Measurements from ENCODE around the gene GRHL3. TPM values are rescaled to one million over a fixed set of nuclear protein-coding genes. Genes with fewer than 3 reads are reported as not detected.

Gene GRHL3
- total and polyA plus RNA-seq, 4 donors = 0.07 to 0.09 (median 0.09) TPM

DNA sequence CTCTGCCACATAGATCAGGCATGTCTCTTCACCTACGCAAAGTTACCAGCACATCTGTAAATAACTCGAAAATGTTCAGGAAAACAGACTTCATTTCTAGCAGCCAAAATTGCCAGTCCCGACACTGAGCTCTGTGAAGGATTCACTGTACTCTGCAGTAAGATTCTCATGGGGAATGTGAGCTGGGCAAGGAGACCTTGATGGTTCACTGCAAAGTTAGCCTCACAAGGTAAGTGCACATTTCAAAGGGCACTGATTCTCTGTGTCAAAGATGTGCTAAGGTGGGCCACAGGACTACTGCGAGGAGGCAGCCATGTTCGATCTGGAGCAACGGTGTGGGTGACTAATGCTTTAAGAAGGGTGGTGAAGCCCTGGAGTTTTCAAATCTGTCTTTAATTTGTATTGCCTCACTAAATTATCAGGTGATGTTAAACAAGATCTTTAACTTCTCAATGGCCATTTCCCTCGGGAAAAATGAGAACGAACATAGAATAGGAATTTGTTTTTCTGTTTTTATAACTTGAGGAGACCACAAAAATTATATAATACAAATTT, 69.3 kb downstream of the GRHL3 start:
- no peak for TF ChIP-seq HNF4A (conservative IDR thresholded peaks at IDR 0.05)
- no peak for TF ChIP-seq YY1 (IDR thresholded peaks at IDR 0.05)
- no peak for TF ChIP-seq RAD21 (IDR thresholded peaks at IDR 0.05)
- TF ChIP-seq GABPA (IDR thresholded peaks at IDR 0.05 in 1 of 2, conservative IDR thresholded peaks at IDR 0.05 in 1 of 2) = no peak
- no peak for TF ChIP-seq FOXA1 (IDR thresholded peaks at IDR 0.05)
- TF ChIP-seq NR2F2 (IDR thresholded peaks at IDR 0.05) = no peak
- no peak for TF ChIP-seq SP1 (IDR thresholded peaks at IDR 0.05)
- no peak for TF ChIP-seq FOXA2 (IDR thresholded peaks at IDR 0.05)
- TF ChIP-seq, protein P1, sequence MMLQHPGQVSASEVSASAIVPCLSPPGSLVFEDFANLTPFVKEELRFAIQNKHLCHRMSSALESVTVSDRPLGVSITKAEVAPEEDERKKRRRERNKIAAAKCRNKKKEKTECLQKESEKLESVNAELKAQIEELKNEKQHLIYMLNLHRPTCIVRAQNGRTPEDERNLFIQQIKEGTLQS (IDR thresholded peaks at IDR 0.05) = no peak
- TF ChIP-seq TAF1 (conservative IDR thresholded peaks at IDR 0.05) = no peak
- Histone ChIP-seq H3K4me1 (ENCODE audit: control insufficient read depth in 4 of 4, insufficient read depth in 4 of 4, low read length in 3 of 4) (peaks cover 2 to 42% (median 42%) of the 10 kb centered on the region in 4 donors), H3K27ac (ENCODE audit: low read depth in 1 of 2, low read length in 2 of 2) (peak overlapping the region; percentile 19 to 60)

DNA sequence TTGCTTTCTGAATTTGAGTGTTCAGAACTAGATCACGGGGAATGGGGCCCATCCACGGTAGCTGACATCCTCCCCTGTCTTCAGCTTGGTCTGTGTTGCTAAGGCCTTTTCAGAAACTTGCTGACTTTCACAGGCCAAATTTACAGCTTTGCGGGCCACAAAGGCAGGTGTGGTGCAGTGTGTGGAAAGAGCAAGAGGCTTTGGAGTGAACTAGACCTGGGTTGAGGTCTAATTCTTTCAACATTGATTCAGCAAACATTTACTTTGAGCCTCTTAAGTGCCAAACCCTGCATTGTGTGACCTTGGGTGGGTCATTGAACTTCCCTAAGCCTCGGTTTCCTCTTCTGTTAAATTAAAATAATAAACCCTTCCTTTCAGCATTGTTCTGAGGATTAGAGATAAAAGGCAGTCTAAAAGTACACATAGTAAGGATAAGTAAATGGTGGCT, 70.1 kb downstream of the GRHL3 start:
- Histone ChIP-seq H3K27me3 (ENCODE audit: control insufficient read depth in 4 of 4, insufficient read depth in 4 of 4, low read length in 3 of 4) (no peaks in the 10 kb centered on the region), H3K36me3 (ENCODE audit: control insufficient read depth in 4 of 4, insufficient read depth in 3 of 4, low read depth in 1 of 4, low read length in 3 of 4) (no peaks in the 10 kb centered on the region), H3K9me3 (ENCODE audit: control insufficient read depth in 4 of 4, low read length in 3 of 4) (no peaks in the 10 kb centered on the region), H3K9ac (ENCODE audit: low read depth in 1 of 2, low read length in 2 of 2) (no peak overlapping the region), H3K27ac (ENCODE audit: low read depth in 1 of 2, low read length in 2 of 2) (peak overlapping the region in 1 of 2 donors; percentile 28), H3K4me1 (ENCODE audit: control insufficient read depth in 4 of 4, insufficient read depth in 4 of 4, low read length in 3 of 4) (peaks cover 2 to 42% (median 42%) of the 10 kb centered on the region in 4 donors), H3K4me3 (ENCODE audit: low read depth in 1 of 3, low read length in 3 of 3) (no peak overlapping the region)
- TF ChIP-seq JUND (IDR thresholded peaks at IDR 0.05) = no peak
- TF ChIP-seq TAF1 (conservative IDR thresholded peaks at IDR 0.05) = no peak
- TF ChIP-seq, protein P1 (IDR thresholded peaks at IDR 0.05) = no peak
- TF ChIP-seq RXRA (IDR thresholded peaks at IDR 0.05) = peak; percentile 70 to 73
- no peak for TF ChIP-seq SP1 (IDR thresholded peaks at IDR 0.05)
- TF ChIP-seq HNF4A (conservative IDR thresholded peaks at IDR 0.05) = peak; percentile 55 to 56
- no peak for TF ChIP-seq FOXA1 (IDR thresholded peaks at IDR 0.05)
- peak; percentile 10 for TF ChIP-seq YY1 (IDR thresholded peaks at IDR 0.05)
- no peak for TF ChIP-seq NR2F2 (IDR thresholded peaks at IDR 0.05)
- 47% methylated on average over 4 of the region's 4 CpGs for WGBS
- DNase-seq (ENCODE audit: low spot score) = no peak

More for the DNA sequence above, 69.3 kb downstream of the GRHL3 start:
- Histone ChIP-seq H3K27me3 (ENCODE audit: control insufficient read depth in 4 of 4, insufficient read depth in 4 of 4, low read length in 3 of 4) (no peaks in the 10 kb centered on the region), H3K4me3 (ENCODE audit: low read depth in 1 of 3, low read length in 3 of 3) (no peak overlapping the region), H3K9me3 (ENCODE audit: control insufficient read depth in 4 of 4, low read length in 3 of 4) (no peaks in the 10 kb centered on the region), H3K36me3 (ENCODE audit: control insufficient read depth in 4 of 4, insufficient read depth in 3 of 4, low read depth in 1 of 4, low read length in 3 of 4) (no peaks in the 10 kb centered on the region), H3K9ac (ENCODE audit: low read depth in 1 of 2, low read length in 2 of 2) (no peak overlapping the region)
- 86% methylated on average over 8 of the region's 8 CpGs for WGBS
- no peak for DNase-seq (ENCODE audit: low spot score)

DNA sequence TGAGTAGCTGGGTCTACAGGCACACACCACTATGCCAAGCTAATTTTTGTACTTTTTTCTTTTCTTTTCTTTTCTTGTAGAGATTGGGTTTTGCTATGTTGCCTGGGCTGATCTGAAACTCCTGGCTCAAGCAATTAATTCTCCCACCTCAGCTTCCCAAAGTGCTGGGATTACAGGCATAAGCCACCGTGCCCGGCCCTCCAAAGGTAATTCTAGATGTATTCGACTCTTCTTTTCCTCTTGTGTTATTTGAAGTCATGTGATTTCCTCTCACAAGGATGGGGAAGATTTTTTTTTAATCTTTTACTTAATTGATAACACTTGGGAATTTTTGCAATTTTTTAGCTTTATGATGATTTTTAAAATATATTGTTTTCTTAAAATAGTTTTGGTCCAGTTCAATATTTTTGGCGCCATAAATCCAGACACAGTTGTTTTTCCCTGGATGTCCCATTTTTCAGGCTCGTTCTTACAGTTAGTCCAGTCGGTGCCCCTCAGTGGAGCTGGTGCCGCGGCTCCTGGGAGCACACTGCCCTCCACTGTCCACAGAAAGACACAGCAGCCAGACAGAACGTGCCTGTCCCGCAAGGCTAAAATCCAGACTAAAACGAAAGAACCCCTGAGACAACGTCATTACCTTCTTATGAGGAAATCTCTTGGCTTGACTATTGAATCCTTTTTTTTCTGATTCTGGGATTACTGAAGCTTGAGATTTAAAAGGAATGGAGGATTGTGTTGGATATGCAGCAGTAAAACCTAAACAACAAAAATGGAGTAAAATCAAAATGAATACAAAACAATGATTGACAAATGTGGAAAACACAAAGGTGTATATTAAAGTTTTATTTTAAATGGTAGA, 72.0 kb downstream of the GRHL3 start:
- H3K4me1 ChIP-seq (ENCODE audit: control insufficient read depth in 4 of 4, insufficient read depth in 4 of 4, low read length in 3 of 4) = peaks cover 2 to 42% (median 42%) of the 10 kb centered on the region in 4 donors
- no peak overlapping the region for H3K4me3 ChIP-seq (ENCODE audit: low read depth in 1 of 3, low read length in 3 of 3)
- TF ChIP-seq RAD21 (IDR thresholded peaks at IDR 0.05) (peak; percentile 97 to 99), SP1 (IDR thresholded peaks at IDR 0.05) (no peak), JUND (IDR thresholded peaks at IDR 0.05) (no peak), GABPA (IDR thresholded peaks at IDR 0.05 in 1 of 2, conservative IDR thresholded peaks at IDR 0.05 in 1 of 2) (no peak), FOXA2 (IDR thresholded peaks at IDR 0.05) (no peak), RXRA (IDR thresholded peaks at IDR 0.05) (no peak), HNF4A (conservative IDR thresholded peaks at IDR 0.05) (peak in 1 of 2 donors; percentile 27), HNF4G (IDR thresholded peaks at IDR 0.05) (no peak)
- TF ChIP-seq, protein P2, sequence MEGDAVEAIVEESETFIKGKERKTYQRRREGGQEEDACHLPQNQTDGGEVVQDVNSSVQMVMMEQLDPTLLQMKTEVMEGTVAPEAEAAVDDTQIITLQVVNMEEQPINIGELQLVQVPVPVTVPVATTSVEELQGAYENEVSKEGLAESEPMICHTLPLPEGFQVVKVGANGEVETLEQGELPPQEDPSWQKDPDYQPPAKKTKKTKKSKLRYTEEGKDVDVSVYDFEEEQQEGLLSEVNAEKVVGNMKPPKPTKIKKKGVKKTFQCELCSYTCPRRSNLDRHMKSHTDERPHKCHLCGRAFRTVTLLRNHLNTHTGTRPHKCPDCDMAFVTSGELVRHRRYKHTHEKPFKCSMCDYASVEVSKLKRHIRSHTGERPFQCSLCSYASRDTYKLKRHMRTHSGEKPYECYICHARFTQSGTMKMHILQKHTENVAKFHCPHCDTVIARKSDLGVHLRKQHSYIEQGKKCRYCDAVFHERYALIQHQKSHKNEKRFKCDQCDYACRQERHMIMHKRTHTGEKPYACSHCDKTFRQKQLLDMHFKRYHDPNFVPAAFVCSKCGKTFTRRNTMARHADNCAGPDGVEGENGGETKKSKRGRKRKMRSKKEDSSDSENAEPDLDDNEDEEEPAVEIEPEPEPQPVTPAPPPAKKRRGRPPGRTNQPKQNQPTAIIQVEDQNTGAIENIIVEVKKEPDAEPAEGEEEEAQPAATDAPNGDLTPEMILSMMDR (IDR thresholded peaks at IDR 0.05; ENCODE audit: low read depth, low read length, missing input control) = peak; percentile 95
- TF ChIP-seq, protein P1 (IDR thresholded peaks at IDR 0.05) = no peak
- TF ChIP-seq, protein P3, sequence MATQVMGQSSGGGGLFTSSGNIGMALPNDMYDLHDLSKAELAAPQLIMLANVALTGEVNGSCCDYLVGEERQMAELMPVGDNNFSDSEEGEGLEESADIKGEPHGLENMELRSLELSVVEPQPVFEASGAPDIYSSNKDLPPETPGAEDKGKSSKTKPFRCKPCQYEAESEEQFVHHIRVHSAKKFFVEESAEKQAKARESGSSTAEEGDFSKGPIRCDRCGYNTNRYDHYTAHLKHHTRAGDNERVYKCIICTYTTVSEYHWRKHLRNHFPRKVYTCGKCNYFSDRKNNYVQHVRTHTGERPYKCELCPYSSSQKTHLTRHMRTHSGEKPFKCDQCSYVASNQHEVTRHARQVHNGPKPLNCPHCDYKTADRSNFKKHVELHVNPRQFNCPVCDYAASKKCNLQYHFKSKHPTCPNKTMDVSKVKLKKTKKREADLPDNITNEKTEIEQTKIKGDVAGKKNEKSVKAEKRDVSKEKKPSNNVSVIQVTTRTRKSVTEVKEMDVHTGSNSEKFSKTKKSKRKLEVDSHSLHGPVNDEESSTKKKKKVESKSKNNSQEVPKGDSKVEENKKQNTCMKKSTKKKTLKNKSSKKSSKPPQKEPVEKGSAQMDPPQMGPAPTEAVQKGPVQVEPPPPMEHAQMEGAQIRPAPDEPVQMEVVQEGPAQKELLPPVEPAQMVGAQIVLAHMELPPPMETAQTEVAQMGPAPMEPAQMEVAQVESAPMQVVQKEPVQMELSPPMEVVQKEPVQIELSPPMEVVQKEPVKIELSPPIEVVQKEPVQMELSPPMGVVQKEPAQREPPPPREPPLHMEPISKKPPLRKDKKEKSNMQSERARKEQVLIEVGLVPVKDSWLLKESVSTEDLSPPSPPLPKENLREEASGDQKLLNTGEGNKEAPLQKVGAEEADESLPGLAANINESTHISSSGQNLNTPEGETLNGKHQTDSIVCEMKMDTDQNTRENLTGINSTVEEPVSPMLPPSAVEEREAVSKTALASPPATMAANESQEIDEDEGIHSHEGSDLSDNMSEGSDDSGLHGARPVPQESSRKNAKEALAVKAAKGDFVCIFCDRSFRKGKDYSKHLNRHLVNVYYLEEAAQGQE (IDR thresholded peaks at IDR 0.05) = no peak
- TF ChIP-seq, protein P4, sequence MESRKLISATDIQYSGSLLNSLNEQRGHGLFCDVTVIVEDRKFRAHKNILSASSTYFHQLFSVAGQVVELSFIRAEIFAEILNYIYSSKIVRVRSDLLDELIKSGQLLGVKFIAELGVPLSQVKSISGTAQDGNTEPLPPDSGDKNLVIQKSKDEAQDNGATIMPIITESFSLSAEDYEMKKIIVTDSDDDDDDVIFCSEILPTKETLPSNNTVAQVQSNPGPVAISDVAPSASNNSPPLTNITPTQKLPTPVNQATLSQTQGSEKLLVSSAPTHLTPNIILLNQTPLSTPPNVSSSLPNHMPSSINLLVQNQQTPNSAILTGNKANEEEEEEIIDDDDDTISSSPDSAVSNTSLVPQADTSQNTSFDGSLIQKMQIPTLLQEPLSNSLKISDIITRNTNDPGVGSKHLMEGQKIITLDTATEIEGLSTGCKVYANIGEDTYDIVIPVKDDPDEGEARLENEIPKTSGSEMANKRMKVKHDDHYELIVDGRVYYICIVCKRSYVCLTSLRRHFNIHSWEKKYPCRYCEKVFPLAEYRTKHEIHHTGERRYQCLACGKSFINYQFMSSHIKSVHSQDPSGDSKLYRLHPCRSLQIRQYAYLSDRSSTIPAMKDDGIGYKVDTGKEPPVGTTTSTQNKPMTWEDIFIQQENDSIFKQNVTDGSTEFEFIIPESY (IDR thresholded peaks at IDR 0.05) = no peak

More for the DNA sequence above, 72.0 kb downstream of the GRHL3 start:
- H3K27ac ChIP-seq (ENCODE audit: low read depth in 1 of 2, low read length in 2 of 2) = peak overlapping the region; percentile 43 to 63
- H3K36me3 ChIP-seq (ENCODE audit: control insufficient read depth in 4 of 4, insufficient read depth in 3 of 4, low read depth in 1 of 4, low read length in 3 of 4) = no peaks in the 10 kb centered on the region
- DNase-seq (ENCODE audit: low spot score) = peak; percentile 59
- H3K9ac ChIP-seq (ENCODE audit: low read depth in 1 of 2, low read length in 2 of 2) = peak overlapping the region; percentile 10 to 68
- no peaks in the 10 kb centered on the region for H3K9me3 ChIP-seq (ENCODE audit: control insufficient read depth in 4 of 4, low read length in 3 of 4)
- no peaks in the 10 kb centered on the region for H3K27me3 ChIP-seq (ENCODE audit: control insufficient read depth in 4 of 4, insufficient read depth in 4 of 4, low read length in 3 of 4)
- WGBS = 14% methylated on average over 12 of the region's 12 CpGs
